ENCODE data around the gene BTBD1.

Gene BTBD1

DNA sequence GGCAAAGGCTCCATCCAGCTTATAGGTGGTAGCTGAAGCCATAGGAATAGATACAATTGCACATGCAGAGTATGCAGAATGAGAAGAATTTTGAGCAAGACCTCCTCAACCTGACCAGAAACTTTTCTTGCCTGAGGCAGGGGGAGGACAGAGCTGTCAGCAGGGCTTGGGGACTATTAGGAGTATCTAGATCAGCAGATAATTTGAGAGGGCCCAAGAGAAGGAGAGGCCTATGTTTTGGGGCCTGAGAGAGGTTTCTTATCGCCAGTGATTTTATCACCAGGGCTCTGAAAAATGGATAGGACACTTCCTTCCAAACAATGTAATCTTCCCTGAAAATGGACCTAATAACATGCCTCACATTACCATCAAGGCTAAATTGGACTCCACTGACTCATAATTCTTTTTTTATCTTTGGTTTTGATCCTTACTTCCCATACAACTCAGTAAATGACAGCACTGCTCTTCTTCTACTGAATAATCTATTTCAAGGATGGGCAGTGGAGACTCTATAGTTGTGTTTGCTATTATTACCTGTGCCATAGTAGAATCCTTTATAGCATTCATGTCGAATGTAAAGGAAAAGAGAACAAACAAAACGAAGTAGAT is 96.9 kb downstream of the BTBD1 start:
- peak; percentile 89; the same call in 1 of the 2 replicates for TF ChIP-seq GATA3 (IDR thresholded peaks at IDR 0.05; ENCODE audit: low read depth, low read length)
- TF ChIP-seq GATA2 (IDR thresholded peaks at IDR 0.05; ENCODE audit: low read depth, low read length): peak; percentile 96

DNA sequence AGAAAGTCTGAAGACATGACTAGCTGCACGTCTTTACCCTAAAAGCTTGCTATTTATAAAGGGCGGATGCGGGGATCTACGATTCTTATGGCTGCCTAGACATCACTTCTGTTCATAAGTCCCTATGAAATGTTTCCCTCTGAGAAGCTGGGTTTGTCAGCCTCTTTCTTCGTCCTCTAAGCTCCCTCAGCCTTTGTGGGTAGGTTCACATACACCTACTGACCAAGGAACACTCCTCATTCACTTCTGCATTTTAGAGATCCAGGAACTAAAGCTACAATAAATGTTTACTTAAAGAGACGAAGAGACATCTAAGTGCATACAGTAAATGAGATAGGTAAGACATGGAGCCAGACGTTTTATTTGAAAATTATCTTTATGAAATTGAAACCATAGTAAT is 97.7 kb downstream of the BTBD1 start:
- TF ChIP-seq GATA3 (IDR thresholded peaks at IDR 0.05; ENCODE audit: low read depth, low read length) (no peak), GATA2 (IDR thresholded peaks at IDR 0.05; ENCODE audit: low read depth, low read length) (no peak)

DNA sequence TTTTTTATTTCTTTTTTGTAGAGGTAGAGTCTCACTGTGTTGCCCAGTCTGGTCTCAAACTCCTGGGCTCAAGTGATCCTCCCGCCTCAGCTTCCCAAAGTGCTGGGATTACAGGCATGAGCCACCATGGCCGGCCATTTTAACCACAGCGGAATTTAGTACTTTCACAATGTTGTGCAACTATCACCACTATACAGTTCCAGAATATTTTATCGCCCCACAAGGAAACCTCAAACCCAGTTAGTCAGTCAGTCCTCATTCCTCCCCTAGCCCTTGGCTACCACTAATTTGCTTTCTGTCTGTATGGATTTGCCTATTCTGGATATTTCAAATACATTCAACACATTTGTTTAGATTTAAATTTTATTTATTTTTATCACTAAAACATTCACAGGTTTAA is 99.0 kb downstream of the BTBD1 start:
- TF ChIP-seq GATA3 (IDR thresholded peaks at IDR 0.05; ENCODE audit: low read depth, low read length) (no peak), GATA2 (IDR thresholded peaks at IDR 0.05; ENCODE audit: low read depth, low read length) (no peak)

GRCh38 chr15:82966671-82967071 is 100.4 kb downstream of the BTBD1 start:
- TF ChIP-seq GATA3 (IDR thresholded peaks at IDR 0.05; ENCODE audit: low read depth, low read length): no peak
- TF ChIP-seq GATA2 (IDR thresholded peaks at IDR 0.05; ENCODE audit: low read depth, low read length): no peak
